ENCODE data around the gene ADAMTS9.

DNA sequence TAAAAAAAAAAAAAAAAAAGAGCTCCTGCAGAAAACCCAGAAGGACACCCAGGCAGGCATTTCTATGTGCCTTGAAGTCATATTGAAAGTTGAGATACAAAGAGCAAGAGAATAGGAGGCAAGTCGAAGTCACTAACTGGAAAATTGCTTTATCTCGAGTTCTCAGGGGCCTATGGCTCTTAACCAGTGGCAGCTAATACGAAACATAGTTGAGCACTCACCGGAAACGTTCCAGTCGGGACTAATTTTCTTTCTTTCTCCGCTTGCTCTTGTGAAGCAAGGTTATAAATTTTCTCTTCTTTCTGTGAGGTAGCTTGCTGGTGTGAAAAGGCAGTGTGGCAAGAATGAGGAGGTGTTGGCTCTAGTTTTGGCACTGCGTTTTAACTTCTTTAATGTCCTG lies 181.5 kb downstream of the ADAMTS9 start:
- TF ChIP-seq, protein P1, sequence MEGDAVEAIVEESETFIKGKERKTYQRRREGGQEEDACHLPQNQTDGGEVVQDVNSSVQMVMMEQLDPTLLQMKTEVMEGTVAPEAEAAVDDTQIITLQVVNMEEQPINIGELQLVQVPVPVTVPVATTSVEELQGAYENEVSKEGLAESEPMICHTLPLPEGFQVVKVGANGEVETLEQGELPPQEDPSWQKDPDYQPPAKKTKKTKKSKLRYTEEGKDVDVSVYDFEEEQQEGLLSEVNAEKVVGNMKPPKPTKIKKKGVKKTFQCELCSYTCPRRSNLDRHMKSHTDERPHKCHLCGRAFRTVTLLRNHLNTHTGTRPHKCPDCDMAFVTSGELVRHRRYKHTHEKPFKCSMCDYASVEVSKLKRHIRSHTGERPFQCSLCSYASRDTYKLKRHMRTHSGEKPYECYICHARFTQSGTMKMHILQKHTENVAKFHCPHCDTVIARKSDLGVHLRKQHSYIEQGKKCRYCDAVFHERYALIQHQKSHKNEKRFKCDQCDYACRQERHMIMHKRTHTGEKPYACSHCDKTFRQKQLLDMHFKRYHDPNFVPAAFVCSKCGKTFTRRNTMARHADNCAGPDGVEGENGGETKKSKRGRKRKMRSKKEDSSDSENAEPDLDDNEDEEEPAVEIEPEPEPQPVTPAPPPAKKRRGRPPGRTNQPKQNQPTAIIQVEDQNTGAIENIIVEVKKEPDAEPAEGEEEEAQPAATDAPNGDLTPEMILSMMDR (IDR thresholded peaks at IDR 0.05; ENCODE audit: low read depth, low read length): no peak
- no peak for TF ChIP-seq POLR2A (IDR thresholded peaks at IDR 0.05; ENCODE audit: extremely low read depth, insufficient read length)
